ENCODE measurements around the gene CCDC88B.

DNA sequence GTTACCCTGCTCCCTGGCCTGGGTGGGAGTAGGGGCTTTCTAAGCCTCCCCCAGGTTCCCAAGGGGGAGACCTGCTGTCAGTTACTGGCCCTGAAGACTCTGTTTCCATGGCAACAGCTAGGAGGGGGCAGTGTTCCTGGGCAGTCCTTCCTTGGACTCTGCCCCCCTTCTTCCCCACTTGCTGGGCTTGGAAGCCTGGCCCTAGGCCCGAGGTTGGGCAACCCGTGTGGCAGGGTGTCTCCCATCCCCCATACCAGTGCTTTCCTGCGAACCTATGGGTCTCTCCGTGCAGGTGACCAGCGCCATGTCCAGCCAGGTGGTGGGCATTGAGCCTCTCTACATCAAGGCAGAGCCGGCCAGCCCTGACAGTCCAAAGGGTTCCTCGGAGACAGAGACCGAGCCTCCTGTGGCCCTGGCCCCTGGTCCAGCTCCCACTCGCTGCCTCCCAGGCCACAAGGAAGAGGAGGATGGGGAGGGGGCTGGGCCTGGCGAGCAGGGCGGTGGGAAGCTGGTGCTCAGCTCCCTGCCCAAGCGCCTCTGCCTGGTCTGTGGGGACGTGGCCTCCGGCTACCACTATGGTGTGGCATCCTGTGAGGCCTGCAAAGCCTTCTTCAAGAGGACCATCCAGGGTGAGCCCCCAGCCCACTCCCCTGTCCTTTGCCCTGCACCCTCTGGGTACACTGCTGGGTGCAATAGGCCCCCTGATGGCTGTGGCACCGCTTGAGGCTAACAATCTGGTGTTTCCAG, 33.0 kb upstream of the CCDC88B start:
- TF ChIP-seq, protein P1, sequence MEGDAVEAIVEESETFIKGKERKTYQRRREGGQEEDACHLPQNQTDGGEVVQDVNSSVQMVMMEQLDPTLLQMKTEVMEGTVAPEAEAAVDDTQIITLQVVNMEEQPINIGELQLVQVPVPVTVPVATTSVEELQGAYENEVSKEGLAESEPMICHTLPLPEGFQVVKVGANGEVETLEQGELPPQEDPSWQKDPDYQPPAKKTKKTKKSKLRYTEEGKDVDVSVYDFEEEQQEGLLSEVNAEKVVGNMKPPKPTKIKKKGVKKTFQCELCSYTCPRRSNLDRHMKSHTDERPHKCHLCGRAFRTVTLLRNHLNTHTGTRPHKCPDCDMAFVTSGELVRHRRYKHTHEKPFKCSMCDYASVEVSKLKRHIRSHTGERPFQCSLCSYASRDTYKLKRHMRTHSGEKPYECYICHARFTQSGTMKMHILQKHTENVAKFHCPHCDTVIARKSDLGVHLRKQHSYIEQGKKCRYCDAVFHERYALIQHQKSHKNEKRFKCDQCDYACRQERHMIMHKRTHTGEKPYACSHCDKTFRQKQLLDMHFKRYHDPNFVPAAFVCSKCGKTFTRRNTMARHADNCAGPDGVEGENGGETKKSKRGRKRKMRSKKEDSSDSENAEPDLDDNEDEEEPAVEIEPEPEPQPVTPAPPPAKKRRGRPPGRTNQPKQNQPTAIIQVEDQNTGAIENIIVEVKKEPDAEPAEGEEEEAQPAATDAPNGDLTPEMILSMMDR (IDR thresholded peaks at IDR 0.05) = no peak
- no peak for TF ChIP-seq POLR2A (IDR thresholded peaks at IDR 0.05)
